Measurements from ENCODE around the gene FBH1. TPM values are rescaled to one million over a fixed set of nuclear protein-coding genes. Genes with fewer than 3 reads are reported as not detected.

The FBH1 gene
- total and polyA plus RNA-seq, 9 donors = 46.4 to 80.3 (median 74.7) TPM

DNA sequence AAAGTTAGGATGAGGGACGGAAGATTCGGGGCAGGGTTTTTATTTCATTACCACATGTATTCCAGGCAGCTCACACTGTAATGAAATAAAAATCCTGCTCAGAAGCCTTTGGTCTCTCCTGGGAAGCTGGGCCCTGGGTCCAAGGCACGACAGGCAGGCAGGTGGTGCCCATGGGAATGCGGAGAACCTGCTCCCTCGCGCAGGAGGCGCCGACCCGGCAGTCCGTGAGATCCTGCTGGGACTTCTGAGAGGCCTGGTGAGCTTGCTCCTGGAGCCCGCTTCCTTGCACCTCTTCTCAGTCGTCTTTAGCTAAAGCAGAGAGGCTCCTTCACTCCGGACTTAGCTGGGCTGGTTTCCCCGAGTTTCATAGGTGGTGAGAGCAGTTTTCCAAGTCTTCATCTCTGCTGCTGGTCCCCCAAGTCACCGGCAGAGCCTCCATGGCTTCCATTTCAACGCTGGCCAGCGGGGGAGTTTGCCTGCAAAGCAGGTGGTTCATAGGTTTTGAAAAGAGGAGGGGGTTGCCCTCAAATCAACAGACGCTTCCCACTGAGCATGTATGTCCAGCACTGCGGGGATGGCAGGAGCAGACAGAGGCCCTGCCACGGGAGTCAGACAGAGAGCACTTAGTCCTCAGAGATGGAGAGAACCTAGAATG lies 62.8 kb downstream of the FBH1 start:
- Histone ChIP-seq H3K9me3 (no peaks in the 10 kb centered on the region), H3K4me1 (ENCODE audit: insufficient read depth) (no peaks in the 10 kb centered on the region), H3K36me3 (no peaks in the 10 kb centered on the region), H3K4me3 (no peak overlapping the region), H3K27ac (no peak overlapping the region), H3K27me3 (no peaks in the 10 kb centered on the region)
- intact Hi-C loops (cut with DNase I) = loop anchor here in 1 of 4 donors (10.0 kb wide), 1 partner anchor 62 kb away; no protein-coding TSS in a partner anchor
- TF ChIP-seq EP300 (IDR thresholded peaks at IDR 0.05) (no peak), CTCF (IDR thresholded peaks at IDR 0.05) (no peak), POLR2A (IDR thresholded peaks at IDR 0.05) (no peak)
- peak in 3 of 5 donors; percentile 11 to 33 (median 12) for DNase-seq
- 80 to 88% (median 85%) methylated on average over 20 of the region's 20 CpGs for WGBS, 3 donors

GRCh38 chr10:5953676-5954075 lies 63.6 kb downstream of the FBH1 start:
- H3K27ac ChIP-seq = no peak overlapping the region
- no peaks in the 10 kb centered on the region for H3K4me1 ChIP-seq (ENCODE audit: insufficient read depth)
- peak in 2 of 5 donors; percentile 6 to 20 for DNase-seq
- no peak for TF ChIP-seq POLR2A (IDR thresholded peaks at IDR 0.05)
- no peak for TF ChIP-seq CTCF (IDR thresholded peaks at IDR 0.05)
- TF ChIP-seq EP300 (IDR thresholded peaks at IDR 0.05) = no peak
- intact Hi-C loops (cut with DNase I) = loop anchor here in 1 of 4 donors (10.0 kb wide), 1 partner anchor 61 kb away; no protein-coding TSS in a partner anchor
- no peaks in the 10 kb centered on the region for H3K9me3 ChIP-seq
- no peak overlapping the region for H3K4me3 ChIP-seq
- H3K27me3 ChIP-seq = no peaks in the 10 kb centered on the region
- no peaks in the 10 kb centered on the region for H3K36me3 ChIP-seq
- 87 to 92% (median 88%) methylated on average over 5 of the region's 5 CpGs for WGBS, 3 donors

GRCh38 chr10:5956146-5956936 lies 66.3 kb downstream of the FBH1 start:
- TF ChIP-seq CTCF (IDR thresholded peaks at IDR 0.05) (no peak), POLR2A (IDR thresholded peaks at IDR 0.05) (no peak), EP300 (IDR thresholded peaks at IDR 0.05) (no peak)
- intact Hi-C loops (cut with DNase I) = loop anchor here in 1 of 4 donors (10.0 kb wide), 1 partner anchor 58 kb away; no protein-coding TSS in a partner anchor
- Histone ChIP-seq H3K9me3 (no peaks in the 10 kb centered on the region), H3K4me1 (ENCODE audit: insufficient read depth) (no peaks in the 10 kb centered on the region), H3K27ac (no peak overlapping the region), H3K4me3 (no peak overlapping the region), H3K27me3 (no peaks in the 10 kb centered on the region), H3K36me3 (no peaks in the 10 kb centered on the region)
- peak in 3 of 5 donors; percentile 7 to 11 (median 9) for DNase-seq
- WGBS, 3 donors = 93 to 97% (median 95%) methylated on average over 17 of the region's 17 CpGs

DNA sequence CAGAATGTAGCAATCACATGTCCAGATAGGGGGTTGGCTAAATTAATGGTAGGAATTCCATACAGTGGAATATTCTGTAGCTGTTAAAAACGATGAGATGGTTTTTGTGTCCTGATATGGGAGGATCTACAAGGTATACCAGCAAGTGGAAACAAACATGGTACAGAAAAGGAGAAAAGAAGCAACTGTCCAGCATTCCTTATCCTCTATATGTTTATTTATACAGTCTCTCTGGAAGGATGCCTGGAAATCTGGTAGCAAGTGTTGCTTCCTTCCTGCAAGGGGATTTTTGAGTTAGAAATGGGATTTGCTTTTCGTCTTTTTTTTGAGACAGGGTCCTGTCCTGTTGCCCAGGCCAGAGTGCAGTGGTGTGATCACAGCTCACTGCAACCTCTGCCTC lies 68.0 kb downstream of the FBH1 start:
- Histone ChIP-seq H3K36me3 (no peaks in the 10 kb centered on the region), H3K4me1 (ENCODE audit: insufficient read depth) (no peaks in the 10 kb centered on the region), H3K27me3 (no peaks in the 10 kb centered on the region), H3K27ac (no peak overlapping the region), H3K9me3 (no peaks in the 10 kb centered on the region), H3K4me3 (no peak overlapping the region)
- no peak for DNase-seq
- intact Hi-C loops (cut with DNase I) = loop anchor here in 1 of 4 donors (10.0 kb wide), 1 partner anchor 57 kb away; no protein-coding TSS in a partner anchor
- WGBS, 3 donors = 57 to 61% (median 58%) methylated on average over 2 of the region's 2 CpGs
- no peak for TF ChIP-seq CTCF (IDR thresholded peaks at IDR 0.05)
- TF ChIP-seq EP300 (IDR thresholded peaks at IDR 0.05) = no peak
- TF ChIP-seq POLR2A (IDR thresholded peaks at IDR 0.05) = no peak
